H1 (cell line): Measurements from ENCODE around the gene RAD51D. TPM values are rescaled to one million over a fixed set of nuclear protein-coding genes. Genes with fewer than 3 reads are reported as not detected.

Source experiments
- CTCF ChIA-PET: fragments of 300-600 bp; sonication (Branson Sonifier 250); formaldehyde crosslinking; loops from one replicate; lab custom pipeline; 2021; ENCODE audit not compliant: partially characterized antibody; lab: Charles Lee
- POLR2A ChIA-PET: fragments of 300-600 bp; sonication (Branson Sonifier 250); formaldehyde crosslinking; loops from one replicate; lab custom pipeline; 2021; ENCODE audit warnings: inconsistent platforms; ENCODE audit not compliant: partially characterized antibody; lab: Charles Lee
- DNase-seq, 2 experiments: peaks; one replicate each; pipeline versions ENCODE4 v3.0.0 to v3.0.0-alpha.2; 2010 to 2022; ENCODE audit warnings: low spot score in 2 of 2, low read depth in 1 of 2, mixed read lengths in 1 of 2
- FAIRE-seq: peaks from 2 replicates; lab custom pipeline; 2011; peaks lifted over from hg19 to GRCh38; lab: Jason Lieb, UNC
- H2AFZ ChIP-seq: 2 replicates; pipeline ENCODE4 v1.8.1; 2012; ENCODE audit warnings: low read length, inconsistent platforms
- H2AK5ac ChIP-seq: 2 replicates; pipeline ENCODE4 v1.6.1; 2013; ENCODE audit warnings: low read depth, low read length
- H2BK120ac ChIP-seq: replicated peaks from 2 replicates; pipeline ENCODE3; 2013; ENCODE audit warnings: low read depth, low read length, inconsistent platforms
- H2BK12ac ChIP-seq: 2 replicates; pipeline ENCODE4 v1.6.1; 2013; ENCODE audit warnings: low read depth, low read length
- H2BK15ac ChIP-seq: 2 replicates; pipeline ENCODE4 v1.6.1; 2013; ENCODE audit warnings: low read length
- H2BK20ac ChIP-seq: 2 replicates; pipeline ENCODE4 v1.6.1; 2013; ENCODE audit warnings: low read length
- H2BK5ac ChIP-seq: 2 replicates; pipeline ENCODE4 v1.6.1; 2013; ENCODE audit warnings: low read depth, low read length
- H3K14ac ChIP-seq: 2 replicates; pipeline ENCODE4 v1.6.1; 2013; ENCODE audit warnings: inconsistent platforms; ENCODE audit not compliant: insufficient read length
- H3K18ac ChIP-seq: 2 replicates; pipeline ENCODE4 v1.6.1; 2013; ENCODE audit warnings: low read length; ENCODE audit errors: extremely low read depth
- H3K23ac ChIP-seq: 2 replicates; pipeline ENCODE4 v1.6.1; 2013; ENCODE audit warnings: inconsistent platforms; ENCODE audit not compliant: insufficient read length
- H3K23me2 ChIP-seq: 2 replicates; pipeline ENCODE4 v1.6.1; 2013; ENCODE audit warnings: low read depth, low read length
- H3K27ac ChIP-seq: 2 replicates; pipeline ENCODE4 v1.6.1; 2011; ENCODE audit warnings: low read depth, low read length, inconsistent platforms
- H3K27me3 ChIP-seq, 4 experiments: replicated peaks in 1 of 4; 1 replicate in 1 of 4; 2 replicates in 3 of 4; pipeline versions ENCODE4 v1.6.1 to v1.8.1; 2011 to 2013; ENCODE audit warnings: low read length in 3 of 4, mild to moderate bottlenecking in 3 of 4, inconsistent platforms in 2 of 4, mixed read lengths in 2 of 4, moderate library complexity in 1 of 4; ENCODE audit not compliant: control insufficient read depth in 3 of 4, insufficient read depth in 3 of 4; ENCODE audit errors: extremely low read depth in 1 of 4
- H3K36me3 ChIP-seq, 4 experiments: 2 replicates each; pipeline versions ENCODE4 v1.6.1 to v1.8.1; 2011 to 2013; ENCODE audit warnings: mild to moderate bottlenecking in 4 of 4, low read length in 3 of 4, moderate library complexity in 2 of 4, control low read depth in 1 of 4, inconsistent platforms in 1 of 4; ENCODE audit not compliant: insufficient read depth in 4 of 4, control insufficient read depth in 2 of 4
- H3K4ac ChIP-seq: replicated peaks from 2 replicates; pipeline ENCODE3; 2013; ENCODE audit warnings: low read length, low read depth, mixed read lengths, inconsistent platforms; ENCODE audit not compliant: insufficient read length
- H3K4me1 ChIP-seq, 4 experiments: replicated peaks in 1 of 4; 1 replicate in 1 of 4; 2 replicates in 3 of 4; pipeline versions ENCODE4 v1.6.1 to v1.8.1; 2011 to 2013; ENCODE audit warnings: low read length in 3 of 4, inconsistent platforms in 2 of 4, mixed read lengths in 1 of 4; ENCODE audit not compliant: insufficient read depth in 4 of 4, control insufficient read depth in 3 of 4
- H3K4me2 ChIP-seq, 2 experiments: 2 replicates each; pipeline versions ENCODE4 v1.6.1 to v1.8.1; 2011 to 2013; ENCODE audit warnings: low read depth in 2 of 2, low read length in 2 of 2, control low read depth in 1 of 2, inconsistent platforms in 1 of 2, mild to moderate bottlenecking in 1 of 2; ENCODE audit not compliant: insufficient read depth in 1 of 2
- H3K4me3 ChIP-seq, 4 experiments: fragments of 200-600, 300-600 bp in 1 of 4; sonication (generic), shearing (Covaris generic), sonication (Bioruptor Twin) in 1 of 4; 2 replicates each; pipeline versions ENCODE4 v1.5.1 to v1.8.1; 2011 to 2016; ENCODE audit warnings: low read length in 4 of 4, low read depth in 3 of 4, control low read depth in 2 of 4, inconsistent platforms in 2 of 4, mild to moderate bottlenecking in 2 of 4, mixed read lengths in 1 of 4, moderate library complexity in 1 of 4; ENCODE audit not compliant: insufficient read depth in 2 of 4; ENCODE audit errors: extremely low read depth in 1 of 4
- H3K56ac ChIP-seq: replicated peaks from 2 replicates; pipeline ENCODE3; 2013; ENCODE audit warnings: low read depth, mild to moderate bottlenecking, mixed read lengths, low read length, inconsistent platforms; ENCODE audit not compliant: insufficient read length
- H3K79me1 ChIP-seq: 2 replicates; pipeline ENCODE4 v1.6.1; 2013; ENCODE audit warnings: low read depth, low read length, control low read depth
- H3K79me2 ChIP-seq, 2 experiments: 2 replicates each; pipeline versions ENCODE4 v1.6.1 to v1.8.1; 2012 to 2013; ENCODE audit warnings: low read length in 2 of 2, mild to moderate bottlenecking in 2 of 2, inconsistent platforms in 1 of 2; ENCODE audit not compliant: insufficient read depth in 2 of 2, control insufficient read depth in 1 of 2
- H3K9ac ChIP-seq, 4 experiments: replicated peaks in 1 of 4; 1 replicate in 1 of 4; 2 replicates in 3 of 4; pipeline versions ENCODE4 v1.6.1 to v1.8.1; 2011 to 2013; ENCODE audit warnings: low read depth in 3 of 4, low read length in 3 of 4, control low read depth in 2 of 4, mild to moderate bottlenecking in 2 of 4, moderate library complexity in 2 of 4, inconsistent platforms in 1 of 4; ENCODE audit errors: extremely low read depth in 1 of 4
- H3K9me3 ChIP-seq, 2 experiments: 2 replicates each; pipeline versions ENCODE4 v1.6.1 to v1.8.1; 2012 to 2013; ENCODE audit warnings: mild to moderate bottlenecking in 2 of 2, moderate library complexity in 2 of 2, control low read depth in 1 of 2, inconsistent platforms in 1 of 2, low read depth in 1 of 2, low read length in 1 of 2, mixed read lengths in 1 of 2; ENCODE audit not compliant: insufficient read depth in 2 of 2
- H4K20me1 ChIP-seq, 2 experiments: replicated peaks in 1 of 2; 2 replicates each; pipeline versions ENCODE3 to v1.8.1; 2011 to 2013; ENCODE audit warnings: inconsistent platforms in 2 of 2, low read length in 2 of 2, mild to moderate bottlenecking in 1 of 2; ENCODE audit not compliant: insufficient read depth in 2 of 2, control insufficient read depth in 1 of 2
- H4K5ac ChIP-seq: 2 replicates; pipeline ENCODE4 v1.6.1; 2013; ENCODE audit warnings: low read length, low read depth, mixed read lengths, inconsistent platforms; ENCODE audit not compliant: insufficient read length
- H4K8ac ChIP-seq: 2 replicates; pipeline ENCODE4 v1.8.0; 2013; ENCODE audit warnings: mild to moderate bottlenecking, moderate library complexity, low read length, inconsistent platforms; ENCODE audit not compliant: insufficient read depth; ENCODE audit errors: extremely low read depth
- H4K91ac ChIP-seq: replicated peaks from 2 replicates; pipeline ENCODE3; 2013; ENCODE audit warnings: low read length, mixed read lengths, inconsistent platforms; ENCODE audit not compliant: insufficient read length
- CEBPB ChIP-seq: IDR thresholded peaks from 2 replicates; pipeline ENCODE4 v1.6.1; 2012; ENCODE audit warnings: low read depth, low read length
- EGR1 ChIP-seq: IDR thresholded peaks from 2 replicates; pipeline ENCODE4 v1.6.1; 2011; ENCODE audit warnings: low read depth, low read length, borderline replicate concordance
- FOSL1 ChIP-seq: IDR thresholded peaks from 2 replicates; pipeline ENCODE4 v1.6.1; 2011; ENCODE audit warnings: mild to moderate bottlenecking, low read depth, low read length, moderate library complexity; ENCODE audit not compliant: insufficient read depth
- HDAC6 ChIP-seq: IDR thresholded peaks from one replicate; pipeline ENCODE4 v1.7.1; 2012; ENCODE audit warnings: low read depth, mild to moderate bottlenecking, inconsistent platforms, low read length, moderate library complexity
- KDM5A ChIP-seq: fragments of 200-600 bp; IDR thresholded peaks from 2 replicates; pipeline ENCODE4 v1.7.1; 2012; ENCODE audit warnings: mild to moderate bottlenecking, low read length, inconsistent platforms, mixed read lengths
- POU5F1 ChIP-seq: IDR thresholded peaks from 2 replicates; pipeline ENCODE4 v1.6.1; 2011; ENCODE audit warnings: low read depth, mild to moderate bottlenecking, low read length, moderate library complexity
- SRF ChIP-seq: IDR thresholded peaks from 2 replicates; pipeline ENCODE4 v1.6.1; 2011; ENCODE audit warnings: mild to moderate bottlenecking, low read depth, low read length, moderate library complexity
- ZNF274 ChIP-seq: IDR thresholded peaks from 2 replicates; pipeline ENCODE4 v1.7.0; 2012; ENCODE audit warnings: low read length, borderline replicate concordance; ENCODE audit errors: extremely low read depth
- WGBS, 2 experiments: shearing (Covaris generic) in 1 of 2; methylation state at CpG; one replicate each; pipeline versions ENCODE4 v1.1.6 to v1.1.7; 2013 to 2015; ENCODE audit warnings: low lambda C conversion rate in 2 of 2, mixed read lengths in 2 of 2, inconsistent platforms in 1 of 2, low coverage in 1 of 2, missing lambda C conversion rate in 1 of 2; ENCODE audit not compliant: insufficient replicate concordance in 2 of 2, insufficient coverage in 1 of 2, insufficient read length in 1 of 2; ENCODE audit errors: extremely low coverage in 1 of 2, missing lambda C conversion rate in 1 of 2; 5-methylcytosine and 5-hydroxymethylcytosine counted together
- polyA plus RNA-seq, 7 experiments: library from polyadenylated mRNA; depleted of rRNA in 3 of 7; stranded (reverse) in 5 of 7; unstranded in 2 of 7; fragments of >200 nt in 5 of 7; fragments of 200-250 nt in 2 of 7; gene quantifications; 1 replicate in 5 of 7; 2 replicates in 1 of 7; 4 replicates in 1 of 7; pipeline versions ENCODE4 v1.2.1 to v1.2.3, GENCODE V29; 2011 to 2013; ENCODE audit warnings: missing spikeins in 2 of 7, mixed read lengths in 2 of 7
- total RNA-seq: library from RNA; stranded (reverse); fragmentation: NEBNext Ultra II Directional; extraction: Animal tissue kit (Norgen Biotek cat#: 25700); gene quantifications from 2 replicates; pipeline ENCODE4 v1.2.1, GENCODE V29; 2021
- TF ChIP-seq, protein P1 (sequence below): IDR thresholded peaks from 2 replicates; pipeline ENCODE4 v1.6.1; 2012; ENCODE audit warnings: low read length, inconsistent platforms

The RAD51D gene
- total and polyA plus RNA-seq, 2 of the 8 experiments (the other 6 are each of a cell fraction or from before 2014, with no cell fraction given), result 10.2 to 12.9 TPM

- Histone ChIP-seq H3K79me1 (no peaks in the 10 kb centered on the region; the same call in 1 of the 2 replicates), H3K4ac (no peak overlapping the region), H3K27me3 (no peaks in the 10 kb centered on the region), H3K23ac (no peak overlapping the region), H3K4me1 (no peaks in the 10 kb centered on the region), H4K5ac (no peak overlapping the region), H3K4me2 (no peak overlapping the region), H3K36me3 (no peaks in the 10 kb centered on the region), H2BK15ac (no peak overlapping the region), H2AK5ac (no peak overlapping the region), H3K14ac (no peak overlapping the region), H3K4me3 (no peak overlapping the region), H2BK5ac (no peak overlapping the region), H3K23me2 (no peaks in the 10 kb centered on the region), H3K9ac (no peak overlapping the region), H3K9me3 (no peaks in the 10 kb centered on the region), H4K8ac (no peak overlapping the region), H3K79me2 (no peaks in the 10 kb centered on the region), H4K91ac (no peak overlapping the region), H2BK12ac (no peak overlapping the region), H2BK120ac (no peak overlapping the region), H3K18ac (no peak overlapping the region; the same call in 1 of the 2 replicates), H4K20me1 (no peaks in the 10 kb centered on the region), H3K27ac (no peak overlapping the region), H2AFZ (no peak overlapping the region), H3K56ac (no peak overlapping the region), H2BK20ac (no peak overlapping the region)
- TF ChIP-seq, protein P1, sequence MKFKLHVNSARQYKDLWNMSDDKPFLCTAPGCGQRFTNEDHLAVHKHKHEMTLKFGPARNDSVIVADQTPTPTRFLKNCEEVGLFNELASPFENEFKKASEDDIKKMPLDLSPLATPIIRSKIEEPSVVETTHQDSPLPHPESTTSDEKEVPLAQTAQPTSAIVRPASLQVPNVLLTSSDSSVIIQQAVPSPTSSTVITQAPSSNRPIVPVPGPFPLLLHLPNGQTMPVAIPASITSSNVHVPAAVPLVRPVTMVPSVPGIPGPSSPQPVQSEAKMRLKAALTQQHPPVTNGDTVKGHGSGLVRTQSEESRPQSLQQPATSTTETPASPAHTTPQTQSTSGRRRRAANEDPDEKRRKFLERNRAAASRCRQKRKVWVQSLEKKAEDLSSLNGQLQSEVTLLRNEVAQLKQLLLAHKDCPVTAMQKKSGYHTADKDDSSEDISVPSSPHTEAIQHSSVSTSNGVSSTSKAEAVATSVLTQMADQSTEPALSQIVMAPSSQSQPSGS, result no peak
- TF ChIP-seq SRF (no peak), CEBPB (no peak), ZNF274 (no peak), KDM5A (no peak), POU5F1 (no peak), EGR1 (no peak), HDAC6 (no peak), FOSL1 (no peak)
- POLR2A ChIA-PET, result interaction anchor here (1.0 kb wide), 1 partner anchor 84 kb away, joined by 3 read pairs; no protein-coding TSS in a partner anchor
- CTCF ChIA-PET, result interaction anchor here (0.7 to 1.3 kb wide), 2 partner anchors 26 to 32 kb away, joined by 3 read pairs; no protein-coding TSS in a partner anchor
- 94 to 100% methylated on average over 1 of the region's 1 CpG for WGBS, 2 experiments
- DNase-seq (no peak), FAIRE-seq (no peak)
These were observed 62.2 kb downstream of the RAD51D start for GRCh38 chr17:35057332-35057915.
